GM19240 (cell line): Measurements from ENCODE around the gene NCOR2.

ENCODE experiments used
- DNase-seq: peaks from one replicate; pipeline ENCODE4 v3.0.0; 2011; ENCODE audit warnings: low spot score; ENCODE audit not compliant: insufficient read length

Gene NCOR2

DNA sequence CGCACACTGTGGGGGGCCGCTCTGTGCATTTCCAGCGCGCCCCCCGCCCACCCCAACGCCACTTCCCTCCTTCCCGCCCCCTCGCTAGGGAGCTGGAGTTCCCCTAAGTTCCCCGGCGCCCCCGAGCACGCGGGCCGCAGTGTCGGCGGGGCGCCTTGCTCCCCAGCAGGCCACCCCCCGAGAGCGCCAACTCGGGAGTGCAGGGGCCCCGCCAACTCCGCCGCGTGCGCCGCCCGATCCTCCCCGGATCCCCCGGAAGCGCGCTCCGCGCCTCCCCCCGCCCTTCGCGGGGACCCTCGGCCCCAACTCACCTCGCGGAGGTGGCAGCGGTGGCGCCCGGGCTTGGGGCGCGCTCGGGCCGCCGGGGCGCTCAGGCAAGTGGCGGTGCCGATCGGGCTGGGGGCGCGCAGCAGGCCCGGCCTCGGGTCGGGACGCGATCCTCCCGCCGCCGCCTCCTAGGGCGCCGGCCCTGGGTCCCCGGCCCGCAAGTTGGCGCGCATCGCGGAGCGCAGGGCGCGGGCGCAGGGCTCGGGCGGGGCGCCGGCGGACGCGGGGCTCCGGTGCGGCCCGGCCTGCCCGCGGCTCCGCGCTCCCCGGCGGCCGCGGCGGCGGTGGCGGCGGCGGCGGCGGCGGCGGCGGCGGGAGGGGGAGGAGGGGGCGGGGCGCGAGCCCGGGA is at the start of gene NCOR2:
NCOR2 (minus strand) TSS at position 616 of the 676 bp plus-strand sequence. CDS start 72,361 bp downstream, outside the sequence.
- no peak for DNase-seq

DNA sequence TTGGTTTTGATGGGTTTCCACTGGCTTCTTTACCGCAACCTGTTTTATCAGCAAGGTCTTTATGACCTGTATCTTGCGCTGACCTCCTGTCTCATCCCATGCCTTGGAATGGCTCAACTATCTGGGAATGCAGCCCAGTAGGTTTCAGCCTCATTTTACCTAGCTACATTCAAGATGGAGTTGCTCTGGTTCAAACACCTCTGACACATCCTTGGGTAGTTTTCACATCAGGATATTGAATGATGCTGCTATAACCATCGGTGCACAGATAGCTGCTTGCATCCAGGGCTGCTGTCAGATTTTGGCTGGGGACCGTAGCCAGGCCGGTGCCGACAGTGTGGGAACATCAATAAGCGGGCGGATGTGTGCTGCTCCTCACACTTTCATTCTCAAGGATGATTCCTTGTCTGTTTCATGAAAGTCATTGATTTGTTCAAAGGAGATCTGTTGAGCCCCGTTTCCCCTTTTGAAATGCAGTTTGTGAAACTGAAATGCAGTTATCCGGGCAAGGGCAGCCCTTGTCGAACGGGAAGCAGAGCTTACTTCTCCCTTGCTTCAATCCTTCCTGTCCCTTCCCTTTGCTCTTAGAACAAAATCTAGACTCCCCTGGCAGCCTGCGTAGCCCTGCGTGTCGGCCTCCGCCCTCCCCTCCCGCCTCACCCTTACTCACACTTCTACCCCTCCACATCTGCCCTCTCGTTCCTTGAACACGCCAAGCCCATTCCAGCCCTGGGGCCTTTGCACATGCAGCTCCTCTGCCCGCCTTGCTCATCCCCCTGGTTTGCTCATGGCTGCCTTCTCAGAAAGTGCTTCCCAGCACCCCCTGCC is 49.2 kb upstream of the NCOR2 start:
- no peak for DNase-seq

DNA sequence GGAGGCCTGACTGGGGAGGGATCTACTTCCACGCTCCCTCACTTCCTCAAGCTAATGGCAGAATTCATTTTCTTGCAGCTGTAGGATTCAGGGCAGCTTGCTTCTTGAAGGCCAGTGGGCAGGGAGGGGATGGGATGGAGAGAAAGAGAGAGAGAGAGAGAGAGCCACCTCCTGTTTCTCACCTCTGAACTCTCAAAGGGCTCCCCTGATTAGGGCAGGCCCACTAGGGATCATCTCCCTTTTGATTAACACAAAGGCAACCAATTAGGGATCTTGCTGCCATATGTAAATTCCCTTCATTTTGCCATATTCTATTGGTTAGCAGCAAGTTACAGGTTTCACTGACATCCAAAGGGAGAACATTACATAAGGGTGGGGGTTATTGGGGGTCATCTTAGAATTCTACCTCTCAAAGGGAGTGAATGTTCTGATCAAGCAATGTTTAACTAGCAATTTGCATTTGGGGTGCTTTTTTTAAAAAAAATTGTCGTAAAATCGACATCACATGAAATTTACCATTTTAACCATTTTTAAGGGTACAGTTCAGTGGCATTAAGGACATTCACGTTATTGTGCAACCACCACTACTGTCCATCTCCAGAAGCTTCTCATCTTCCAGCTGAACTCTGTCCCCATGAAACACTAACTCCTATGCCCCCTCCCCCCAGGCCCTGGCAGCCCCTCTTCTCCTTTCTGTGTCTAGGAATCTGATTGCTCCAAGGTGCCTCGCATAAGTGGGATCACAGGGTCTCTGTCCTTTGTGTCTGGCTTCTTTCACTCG is 47.3 kb upstream of the NCOR2 start:
- no peak for DNase-seq

DNA sequence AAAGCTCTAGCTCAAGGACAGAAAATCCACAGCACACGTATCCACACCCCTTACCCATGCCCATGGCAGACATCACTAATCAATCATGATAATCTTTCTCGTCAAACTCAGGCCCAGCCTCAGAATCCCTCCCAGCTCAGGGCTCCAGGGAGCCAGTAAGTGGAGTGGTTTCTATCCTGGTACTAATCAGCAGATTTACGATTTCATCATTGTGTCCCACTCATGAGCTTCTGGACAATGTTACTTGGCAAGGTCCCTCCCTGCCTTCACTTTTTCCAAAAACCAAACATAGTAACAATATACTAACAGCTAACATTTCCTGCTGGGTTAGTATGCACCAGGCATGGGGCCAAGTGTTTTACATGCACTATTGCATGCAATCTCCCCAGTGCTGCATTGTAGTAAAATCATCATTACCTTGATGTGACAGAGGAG is 45.8 kb upstream of the NCOR2 start:
- no peak for DNase-seq

- no peak for DNase-seq
These were observed 44.9 kb upstream of the NCOR2 start for GRCh38 chr12:124612410-124612680.

DNA sequence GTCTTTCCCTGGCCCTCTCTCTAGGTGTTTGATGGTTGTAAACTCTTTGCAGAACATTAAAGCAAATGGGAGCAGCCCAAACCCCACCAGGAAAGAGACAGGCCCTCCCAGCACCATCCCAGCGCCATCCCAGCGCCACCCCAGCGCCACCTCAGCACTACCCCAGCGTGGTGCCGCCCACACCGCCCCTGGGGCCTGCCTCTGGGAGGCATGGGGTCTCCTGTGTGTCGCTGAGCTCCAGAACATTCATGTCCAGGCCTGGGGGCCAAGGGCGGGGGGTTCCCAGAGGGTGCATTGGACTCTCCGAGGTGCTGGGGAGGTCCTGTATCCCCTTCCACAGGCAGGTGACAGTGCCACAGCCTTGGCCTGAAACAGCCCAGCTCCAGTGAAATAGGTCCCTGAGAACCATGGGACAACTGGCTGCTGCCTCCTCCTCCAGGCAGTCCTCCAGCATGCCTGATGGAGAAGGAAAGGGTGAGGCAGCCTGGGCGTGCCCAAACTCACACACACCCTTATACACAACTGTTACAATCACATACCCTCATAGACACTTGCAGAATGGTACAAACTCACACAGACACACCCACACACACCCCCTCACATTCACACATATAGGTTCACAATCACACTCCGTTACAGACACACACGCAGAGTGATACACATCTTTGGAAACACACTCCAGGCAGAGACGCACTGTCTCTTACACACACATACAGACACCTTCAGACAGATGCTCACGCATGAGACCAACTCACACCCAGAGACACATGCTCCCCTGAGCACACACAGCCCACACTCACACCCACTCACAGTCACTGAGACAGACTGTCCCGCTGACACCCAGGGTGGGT is 44.4 kb upstream of the NCOR2 start:
- DNase-seq: no peak

DNA sequence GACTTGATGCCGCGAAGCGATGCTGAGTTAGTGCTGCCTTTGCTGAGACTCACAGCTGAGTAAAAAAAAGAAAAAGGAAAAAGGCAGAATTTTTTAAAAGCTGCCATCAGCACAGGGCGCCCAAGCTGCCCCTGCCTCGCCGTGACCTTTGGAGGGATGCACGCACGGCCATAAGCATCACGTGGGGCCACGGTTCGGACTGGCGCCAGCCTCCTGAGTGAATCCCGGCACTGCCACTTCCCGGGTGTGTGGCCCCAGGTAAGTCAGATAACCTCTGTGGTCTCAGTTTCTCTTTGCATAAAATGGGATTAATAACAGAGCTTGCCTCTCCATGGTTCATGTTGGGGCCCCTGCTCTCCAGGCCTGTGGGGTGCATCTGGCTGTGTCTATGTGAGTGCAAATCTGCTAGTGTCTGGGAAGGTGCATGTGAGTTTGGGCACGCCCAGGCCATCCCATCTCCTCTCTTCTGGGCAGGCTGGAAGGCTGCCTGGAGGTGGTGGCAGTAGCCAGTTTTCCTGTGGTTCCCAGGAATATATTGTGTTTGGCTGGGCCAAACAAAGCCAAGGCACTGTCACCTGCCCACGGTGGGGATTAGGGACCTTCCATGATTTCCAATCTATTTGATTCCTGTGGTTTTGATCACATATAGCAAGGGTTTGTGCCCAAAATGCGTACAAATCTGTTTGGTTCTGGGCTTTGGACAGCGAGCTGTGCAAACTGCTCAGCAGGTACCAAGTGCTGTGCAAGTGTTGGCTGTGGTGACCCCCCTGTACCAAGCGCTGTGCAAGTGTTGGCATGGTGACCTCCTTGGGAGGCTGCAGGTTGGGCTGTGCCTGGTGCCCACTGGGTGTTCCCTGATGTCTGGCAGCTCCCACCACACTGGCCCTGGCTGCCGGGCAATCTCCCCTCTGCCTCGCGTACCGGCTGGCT is 43.5 kb upstream of the NCOR2 start:
- no peak for DNase-seq

DNA sequence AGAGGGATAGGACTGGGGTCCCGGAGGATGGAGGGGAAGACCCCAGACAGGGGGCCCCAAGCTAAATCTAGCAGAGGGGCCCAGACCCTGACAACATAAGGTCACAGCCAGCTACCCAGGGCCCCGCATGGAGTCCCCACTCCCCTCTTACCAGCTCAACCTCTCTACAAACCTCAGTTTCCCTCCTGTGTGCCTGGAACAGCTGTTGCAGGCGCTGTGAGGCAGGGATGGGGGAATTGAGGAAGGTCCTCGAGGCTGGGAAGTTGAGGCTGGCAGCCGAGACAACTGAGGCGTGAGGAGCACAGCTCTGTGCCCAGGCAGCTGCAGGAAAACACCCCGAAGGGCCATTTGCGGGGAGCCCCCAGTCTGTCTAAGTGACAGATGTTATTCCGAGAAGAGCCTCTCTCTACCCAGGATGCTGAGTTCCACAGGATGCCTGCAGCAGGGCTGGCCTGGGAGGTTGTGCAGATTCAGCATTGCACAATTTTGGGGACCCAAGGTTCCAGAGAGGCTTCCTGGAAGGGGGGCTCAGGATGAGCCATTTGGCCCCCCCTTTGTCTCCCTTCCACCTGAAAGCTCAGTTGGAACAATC is 42.7 kb upstream of the NCOR2 start:
- DNase-seq: no peak

GRCh38 chr12:124609041-124609989 is 41.9 kb upstream of the NCOR2 start:
- DNase-seq: peak; percentile 50

- no peak for DNase-seq
These were observed 41.0 kb upstream of the NCOR2 start for GRCh38 chr12:124608450-124608870.

GRCh38 chr12:124607681-124608425 is 40.4 kb upstream of the NCOR2 start:
- DNase-seq: no peak

DNA sequence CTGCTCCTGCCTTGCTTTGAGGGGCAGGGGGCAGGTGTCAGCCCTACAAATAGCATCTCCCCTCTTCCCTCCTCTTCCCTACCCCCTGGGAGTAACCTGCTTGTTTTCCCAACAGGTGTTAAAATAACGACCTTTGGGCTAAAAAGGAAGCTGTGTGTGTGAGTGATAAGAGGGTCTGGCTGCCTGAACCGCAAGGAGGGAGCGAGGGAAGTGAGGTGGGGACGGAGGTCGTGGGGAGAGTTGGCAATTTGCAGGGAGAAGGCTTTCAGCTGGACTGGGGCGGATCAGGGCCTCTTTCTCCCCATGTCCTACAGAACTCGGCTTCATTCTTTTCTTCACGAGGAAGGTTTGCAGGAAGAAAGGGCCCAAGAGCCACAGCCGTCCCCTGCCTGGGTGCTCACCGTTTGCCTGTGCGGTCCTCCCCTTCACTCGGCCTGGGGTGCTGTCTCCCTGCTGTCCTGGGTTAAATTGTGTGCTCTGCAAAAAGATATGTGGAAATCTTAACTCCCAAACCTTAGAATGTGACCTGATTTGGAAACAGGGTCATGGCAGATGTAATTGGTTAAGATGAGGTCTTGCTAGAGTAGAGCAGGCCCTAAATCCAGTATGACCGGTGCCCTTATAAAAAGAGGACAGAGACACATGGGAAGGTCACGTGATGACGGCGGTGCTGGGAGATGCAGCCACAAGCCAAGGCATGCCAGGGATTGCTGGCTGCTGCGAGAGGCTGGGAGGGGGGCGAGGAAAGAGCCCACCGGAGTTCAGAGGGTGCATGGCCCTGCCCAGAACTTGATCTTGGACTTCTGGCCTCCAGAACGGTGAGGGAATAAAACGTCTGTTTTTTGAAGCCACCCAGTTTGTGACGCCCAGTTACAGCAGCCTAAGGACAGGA is 38.7 kb upstream of the NCOR2 start:
- DNase-seq: no peak

- no peak for DNase-seq
These were observed 37.9 kb upstream of the NCOR2 start for GRCh38 chr12:124605150-124605882.

- no peak for DNase-seq
These were observed 36.9 kb upstream of the NCOR2 start for GRCh38 chr12:124604264-124604680.

DNA sequence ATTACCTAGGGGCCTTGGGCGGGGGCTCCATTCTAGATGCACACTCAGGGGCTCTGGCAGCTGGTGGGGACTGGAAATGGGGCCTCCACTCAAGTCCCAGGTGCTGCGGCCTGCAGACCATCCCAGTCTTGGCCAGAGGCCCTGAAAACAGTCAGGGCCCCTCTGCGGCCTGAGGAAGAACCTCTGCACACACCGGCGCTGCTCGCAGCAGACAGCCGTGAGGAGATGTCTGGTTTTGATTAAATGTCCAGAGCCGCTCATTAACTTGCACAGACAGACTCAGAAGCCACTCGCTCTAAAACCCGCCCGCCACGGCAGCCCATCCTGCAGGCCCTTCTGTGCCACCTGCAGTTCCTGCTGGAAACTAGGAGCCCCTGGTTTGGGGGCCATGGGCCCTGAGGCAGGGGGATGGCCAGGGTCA is 36.4 kb upstream of the NCOR2 start:
- DNase-seq: no peak

- no peak for DNase-seq
These were observed 35.7 kb upstream of the NCOR2 start for GRCh38 chr12:124603100-124603541.
